Mesothelial cell of epicardium (in vitro differentiated cells): ENCODE data around the gene PON3. TPM values are rescaled to one million over a fixed set of nuclear protein-coding genes. Genes with fewer than 3 reads are reported as not detected.

Experiments used
- DNase-seq, 2 experiments: peaks; one replicate each; pipeline ENCODE4 v3.0.0; 2021; ENCODE audit warnings: low spot score in 2 of 2; ENCODE audit not compliant: unreplicated experiment in 2 of 2
- H3K27ac Mint-ChIP-seq: 2 replicates; pipeline ENCODE4 v1.8.0; 2021; ENCODE audit warnings: mixed read lengths
- H3K27me3 Mint-ChIP-seq: 2 replicates; pipeline ENCODE4 v1.8.0; 2021; ENCODE audit warnings: low read depth, mixed read lengths
- H3K36me3 Mint-ChIP-seq: 2 replicates; pipeline ENCODE4 v1.8.0; 2021; ENCODE audit warnings: mixed read lengths
- H3K4me1 Mint-ChIP-seq: 2 replicates; pipeline ENCODE4 v1.8.0; 2021; ENCODE audit warnings: mixed read lengths
- H3K4me3 Mint-ChIP-seq: 2 replicates; pipeline ENCODE4 v1.8.0; 2021; ENCODE audit warnings: mild to moderate bottlenecking, moderate library complexity, mixed read lengths
- H3K9me3 Mint-ChIP-seq: 2 replicates; pipeline ENCODE4 v1.8.0; 2021; ENCODE audit warnings: mixed read lengths
- total RNA-seq: library from RNA; stranded (reverse); gene quantifications from 3 replicates; pipeline ENCODE4 v1.2.1, GENCODE V29; 2021
- TF ChIP-seq, protein P1 (sequence below): fragments of 200-600 bp; sonication (generic); IDR thresholded peaks from one replicate; pipeline ENCODE4 v1.5.0; 2021; ENCODE audit warnings: antibody characterized with exemption; ENCODE audit not compliant: unreplicated experiment

Gene PON3
- total RNA-seq, 1 donor from 2014 or later: not detected

GRCh38 chr7:95342029-95342428, 54.1 kb downstream of the PON3 start:
- no peak overlapping the region for H3K27ac Mint-ChIP-seq
- no peak for DNase-seq
- no peaks in the 10 kb centered on the region for H3K9me3 Mint-ChIP-seq
- H3K4me3 Mint-ChIP-seq: no peak overlapping the region
- TF ChIP-seq, protein P1, sequence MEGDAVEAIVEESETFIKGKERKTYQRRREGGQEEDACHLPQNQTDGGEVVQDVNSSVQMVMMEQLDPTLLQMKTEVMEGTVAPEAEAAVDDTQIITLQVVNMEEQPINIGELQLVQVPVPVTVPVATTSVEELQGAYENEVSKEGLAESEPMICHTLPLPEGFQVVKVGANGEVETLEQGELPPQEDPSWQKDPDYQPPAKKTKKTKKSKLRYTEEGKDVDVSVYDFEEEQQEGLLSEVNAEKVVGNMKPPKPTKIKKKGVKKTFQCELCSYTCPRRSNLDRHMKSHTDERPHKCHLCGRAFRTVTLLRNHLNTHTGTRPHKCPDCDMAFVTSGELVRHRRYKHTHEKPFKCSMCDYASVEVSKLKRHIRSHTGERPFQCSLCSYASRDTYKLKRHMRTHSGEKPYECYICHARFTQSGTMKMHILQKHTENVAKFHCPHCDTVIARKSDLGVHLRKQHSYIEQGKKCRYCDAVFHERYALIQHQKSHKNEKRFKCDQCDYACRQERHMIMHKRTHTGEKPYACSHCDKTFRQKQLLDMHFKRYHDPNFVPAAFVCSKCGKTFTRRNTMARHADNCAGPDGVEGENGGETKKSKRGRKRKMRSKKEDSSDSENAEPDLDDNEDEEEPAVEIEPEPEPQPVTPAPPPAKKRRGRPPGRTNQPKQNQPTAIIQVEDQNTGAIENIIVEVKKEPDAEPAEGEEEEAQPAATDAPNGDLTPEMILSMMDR: no peak
- H3K36me3 Mint-ChIP-seq: no peaks in the 10 kb centered on the region
- H3K4me1 Mint-ChIP-seq: no peaks in the 10 kb centered on the region
- no peaks in the 10 kb centered on the region for H3K27me3 Mint-ChIP-seq

- Mint-ChIP-seq H3K27me3 (no peaks in the 10 kb centered on the region), H3K4me3 (no peak overlapping the region), H3K36me3 (no peaks in the 10 kb centered on the region), H3K27ac (no peak overlapping the region), H3K4me1 (no peaks in the 10 kb centered on the region), H3K9me3 (no peaks in the 10 kb centered on the region)
- DNase-seq: no peak
- TF ChIP-seq, protein P1: no peak
Observed at GRCh38 chr7:95340491-95340890, 55.7 kb downstream of the PON3 start.

DNA sequence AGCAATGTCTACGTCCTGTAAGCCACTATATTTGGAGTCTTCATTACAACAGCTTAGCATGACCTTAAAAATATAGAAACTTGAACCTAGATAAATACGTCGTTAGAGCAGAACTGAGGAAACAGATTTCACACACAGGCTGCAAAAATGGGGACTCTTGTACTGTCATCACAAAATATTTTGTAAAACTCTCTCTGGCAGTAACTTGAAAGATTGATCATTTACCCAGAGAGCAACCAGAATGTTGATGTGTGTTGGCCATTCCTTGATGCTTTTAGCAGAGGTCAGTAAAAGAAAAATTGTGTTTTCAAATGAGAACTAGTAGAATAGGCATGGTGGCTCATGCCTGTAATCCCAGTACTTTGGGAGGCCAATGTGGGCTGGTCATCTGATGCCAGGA, 57.3 kb downstream of the PON3 start:
- no peaks in the 10 kb centered on the region for H3K9me3 Mint-ChIP-seq
- H3K4me1 Mint-ChIP-seq: no peaks in the 10 kb centered on the region
- TF ChIP-seq, protein P1: no peak
- no peak overlapping the region for H3K27ac Mint-ChIP-seq
- no peaks in the 10 kb centered on the region for H3K36me3 Mint-ChIP-seq
- DNase-seq: no peak
- H3K27me3 Mint-ChIP-seq: no peaks in the 10 kb centered on the region
- no peak overlapping the region for H3K4me3 Mint-ChIP-seq

- TF ChIP-seq, protein P1: no peak
- no peak overlapping the region for H3K4me3 Mint-ChIP-seq
- H3K4me1 Mint-ChIP-seq: no peaks in the 10 kb centered on the region
- no peak overlapping the region for H3K27ac Mint-ChIP-seq
- peaks cover 3% of the 10 kb centered on the region for H3K9me3 Mint-ChIP-seq
- H3K27me3 Mint-ChIP-seq: no peaks in the 10 kb centered on the region
- DNase-seq: no peak
- no peaks in the 10 kb centered on the region for H3K36me3 Mint-ChIP-seq
Observed at GRCh38 chr7:95335093-95335492, 61.1 kb downstream of the PON3 start.

DNA sequence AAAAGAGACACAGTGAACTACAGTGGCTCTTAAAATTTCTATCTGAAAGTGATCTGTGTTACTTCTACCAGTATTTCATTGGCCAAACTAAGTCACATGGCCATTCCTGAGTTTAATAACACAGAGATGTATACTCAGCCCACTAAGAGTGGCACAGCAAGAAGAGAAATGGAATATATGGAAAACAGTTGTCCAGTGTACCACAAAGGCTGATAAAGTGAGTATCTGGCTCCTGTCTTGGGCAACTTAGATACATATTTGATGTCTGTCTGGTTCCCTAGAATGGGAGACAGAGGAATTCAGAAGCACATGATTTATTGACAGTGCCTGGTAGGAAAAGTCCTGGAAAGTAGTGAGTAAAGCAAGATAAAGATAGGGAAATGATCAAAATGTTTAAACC, 61.7 kb downstream of the PON3 start:
- no peaks in the 10 kb centered on the region for H3K27me3 Mint-ChIP-seq
- DNase-seq: no peak
- no peaks in the 10 kb centered on the region for H3K4me1 Mint-ChIP-seq
- H3K36me3 Mint-ChIP-seq: no peaks in the 10 kb centered on the region
- no peak overlapping the region for H3K27ac Mint-ChIP-seq
- H3K9me3 Mint-ChIP-seq: peaks cover 3% of the 10 kb centered on the region
- no peak overlapping the region for H3K4me3 Mint-ChIP-seq
- TF ChIP-seq, protein P1: no peak

GRCh38 chr7:95330961-95331337, 65.2 kb downstream of the PON3 start:
- TF ChIP-seq, protein P1: no peak
- no peak for DNase-seq
- peaks cover 4% of the 10 kb centered on the region for H3K27me3 Mint-ChIP-seq
- peaks cover 7% of the 10 kb centered on the region for H3K9me3 Mint-ChIP-seq
- no peaks in the 10 kb centered on the region for H3K36me3 Mint-ChIP-seq
- H3K4me1 Mint-ChIP-seq: no peaks in the 10 kb centered on the region
- H3K4me3 Mint-ChIP-seq: no peak overlapping the region
- no peak overlapping the region for H3K27ac Mint-ChIP-seq
